Stimulated activated CD8-positive, alpha-beta memory T cell treated with anti-CD3 and anti-CD28 coated beads, Interleukin-2, amount 100 ng/mL, for 1 hour (primary cell): ENCODE measurements around the gene NUP188.

Experiments used
- DNase-seq, 2 donors: peaks; one replicate each; pipeline ENCODE4 v3.0.0-alpha.2; 2020; ENCODE audit warnings: low read depth in 2 of 2

Gene NUP188

GRCh38 chr9:129007766-129008468, 60.4 kb downstream of the NUP188 start:
- no peak for DNase-seq

GRCh38 chr9:129008469-129008965, 61.0 kb downstream of the NUP188 start:
- DNase-seq, result no peak

- no peak for DNase-seq
Observed at GRCh38 chr9:129008986-129009583, 61.6 kb downstream of the NUP188 start.

GRCh38 chr9:129009584-129010141, 62.2 kb downstream of the NUP188 start:
- no peak for DNase-seq

- DNase-seq, result no peak
Observed at GRCh38 chr9:129010267-129010975, 62.9 kb downstream of the NUP188 start.

GRCh38 chr9:129011170-129011569, 63.7 kb downstream of the NUP188 start:
- no peak for DNase-seq

- no peak for DNase-seq
Observed at GRCh38 chr9:129011761-129012181, 64.3 kb downstream of the NUP188 start.

- DNase-seq, result no peak
Observed at GRCh38 chr9:129012343-129012742, 64.8 kb downstream of the NUP188 start.

GRCh38 chr9:129012893-129013448, 65.5 kb downstream of the NUP188 start:
- DNase-seq, result no peak

GRCh38 chr9:129013674-129014073, 66.2 kb downstream of the NUP188 start:
- no peak for DNase-seq

- DNase-seq, result no peak
Observed at GRCh38 chr9:129014124-129014523, 66.6 kb downstream of the NUP188 start.

- DNase-seq, result no peak
Observed at GRCh38 chr9:129014608-129015007, 67.1 kb downstream of the NUP188 start.

GRCh38 chr9:129021091-129021490, 73.6 kb downstream of the NUP188 start:
- DNase-seq, result no peak

GRCh38 chr9:129022037-129022436, 74.5 kb downstream of the NUP188 start:
- no peak for DNase-seq

- no peak for DNase-seq
Observed at GRCh38 chr9:129023036-129023907, 75.8 kb downstream of the NUP188 start.

- DNase-seq, result no peak
Observed at GRCh38 chr9:129023908-129024233, 76.4 kb downstream of the NUP188 start.

- no peak for DNase-seq
Observed at GRCh38 chr9:129026442-129027223, 79.1 kb downstream of the NUP188 start.

GRCh38 chr9:129027224-129027684, 79.8 kb downstream of the NUP188 start:
- no peak for DNase-seq

- DNase-seq, result no peak
Observed at GRCh38 chr9:129027685-129028191, 80.2 kb downstream of the NUP188 start.
